Mucosa of gallbladder (tissue), 1 donor: ENCODE results near the gene JADE2. TPM values are rescaled to one million over a fixed set of nuclear protein-coding genes. Genes with fewer than 3 reads are reported as not detected.
A peak's percentile ranks its signal among the peaks of the same experiment; 100 is the strongest.
"Not testable (repeated sequence)": the region's sequence is repeated elsewhere in the genome, so short reads cannot be mapped to it uniquely, and the experiment has no call there.

ENCODE experiments used
- DNase-seq: peaks from one replicate; pipeline ENCODE4 v3.0.0-alpha.2; 2020; ENCODE audit warnings: low spot score
- total RNA-seq: library from RNA; stranded (reverse); gene quantifications from one replicate; pipeline ENCODE4 v1.2.1, GENCODE V29; 2021
- donor health status: DM: no; HTN: no; CAD: no.

Gene JADE2
- 83.1 TPM for total RNA-seq

DNA sequence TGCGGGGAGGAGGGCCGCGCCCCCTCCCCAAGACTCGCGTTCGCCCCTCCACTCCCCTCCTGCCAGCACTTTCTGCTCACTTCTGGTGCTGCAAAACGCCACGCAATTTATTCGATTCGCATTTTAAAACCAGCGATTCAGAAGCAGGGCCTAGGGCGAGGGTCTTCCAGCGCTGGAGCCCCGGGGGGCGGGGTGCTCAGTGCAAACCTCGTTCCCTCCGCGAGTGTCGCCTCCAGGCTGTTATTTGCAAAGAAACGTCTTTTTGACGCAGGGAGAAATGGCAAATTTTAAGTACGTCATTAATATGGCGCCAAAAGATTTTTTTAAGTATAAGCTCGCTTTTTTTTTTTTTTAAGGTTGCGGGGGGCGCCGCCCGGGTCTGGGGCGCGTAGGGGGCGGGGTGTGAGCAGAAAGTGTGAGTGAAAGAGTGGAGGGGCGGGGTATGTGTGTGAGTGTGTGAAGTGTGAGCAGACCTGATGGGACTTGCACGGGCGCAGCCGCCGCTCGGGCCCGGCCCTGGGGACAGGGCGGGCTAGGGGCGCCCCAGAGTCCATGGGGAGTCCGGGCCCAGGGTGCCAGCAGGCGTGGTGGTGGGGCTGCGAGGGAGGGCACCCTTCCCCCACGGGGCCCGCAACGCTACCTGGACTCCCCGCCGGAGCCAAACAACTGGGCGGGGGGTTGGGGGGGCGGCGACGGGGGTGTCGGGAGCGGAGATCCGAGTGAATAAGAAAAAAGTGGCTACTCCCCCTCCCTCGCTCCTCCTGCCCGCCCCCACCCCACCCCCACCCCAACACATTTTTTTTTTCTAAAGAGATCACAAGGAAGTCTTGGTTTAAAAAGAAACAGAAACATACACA lies at the start of gene JADE2:
Gene JADE2 (plus strand): TSS at position 845 of the 857 bp plus-strand sequence. CDS start 10,188 bp downstream, outside the sequence.
- DNase-seq, result peak; percentile 73

DNA sequence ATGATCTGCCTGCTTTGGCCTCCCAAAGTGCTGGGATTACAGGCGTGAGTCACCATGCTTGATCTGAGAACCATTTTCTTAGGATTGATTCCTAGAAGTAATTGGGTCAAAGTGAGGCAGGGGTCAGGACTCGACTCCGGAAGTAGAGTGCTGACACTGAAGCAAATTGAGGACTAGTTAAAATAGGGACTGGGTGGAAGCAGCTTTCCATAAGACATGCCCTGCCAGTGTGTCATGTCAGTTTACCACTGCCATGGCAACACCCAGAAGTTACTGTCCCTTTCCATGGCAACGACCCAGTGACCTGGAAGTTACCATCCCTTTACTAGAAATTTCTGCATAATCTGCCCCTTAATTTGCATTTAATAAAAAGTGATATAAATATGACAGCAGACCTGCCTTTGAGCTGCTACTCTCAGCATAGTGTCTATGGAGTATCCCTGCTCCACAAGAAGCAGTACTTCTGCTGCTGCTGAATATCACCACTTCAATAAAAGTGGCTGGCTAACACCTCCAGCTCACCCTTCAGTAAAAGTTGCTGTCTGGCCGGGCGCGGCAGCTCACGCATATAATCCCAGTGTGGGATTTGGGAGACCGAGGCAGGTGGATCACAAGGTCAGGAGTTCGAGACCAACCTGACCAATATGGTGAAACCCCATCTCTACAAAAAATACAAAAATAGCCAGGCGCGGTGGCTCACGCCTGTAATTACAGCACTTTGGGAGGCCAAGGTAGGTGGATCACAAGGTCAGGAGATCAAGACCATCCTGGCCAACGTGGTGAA lies 47.8 kb upstream of the JADE2 start:
- no peak for DNase-seq

DNA sequence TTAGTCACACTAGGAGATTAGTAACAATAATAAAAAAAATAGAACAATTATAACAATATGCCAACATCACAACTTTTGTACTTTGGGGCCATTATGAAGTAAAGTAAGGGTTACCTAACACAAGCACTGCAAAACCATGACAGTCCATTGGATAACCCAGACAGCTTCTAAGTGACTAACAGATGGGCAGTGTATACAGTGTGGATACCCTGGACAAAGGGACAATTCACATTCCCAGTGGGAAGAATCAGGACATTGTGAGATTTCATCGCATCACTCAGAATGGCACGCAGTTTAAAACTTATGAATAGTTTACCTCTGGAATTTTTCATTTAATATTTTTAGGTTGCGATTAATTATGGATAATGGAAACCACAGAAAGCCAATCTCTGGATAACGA lies 45.6 kb upstream of the JADE2 start:
- no peak for DNase-seq

DNA sequence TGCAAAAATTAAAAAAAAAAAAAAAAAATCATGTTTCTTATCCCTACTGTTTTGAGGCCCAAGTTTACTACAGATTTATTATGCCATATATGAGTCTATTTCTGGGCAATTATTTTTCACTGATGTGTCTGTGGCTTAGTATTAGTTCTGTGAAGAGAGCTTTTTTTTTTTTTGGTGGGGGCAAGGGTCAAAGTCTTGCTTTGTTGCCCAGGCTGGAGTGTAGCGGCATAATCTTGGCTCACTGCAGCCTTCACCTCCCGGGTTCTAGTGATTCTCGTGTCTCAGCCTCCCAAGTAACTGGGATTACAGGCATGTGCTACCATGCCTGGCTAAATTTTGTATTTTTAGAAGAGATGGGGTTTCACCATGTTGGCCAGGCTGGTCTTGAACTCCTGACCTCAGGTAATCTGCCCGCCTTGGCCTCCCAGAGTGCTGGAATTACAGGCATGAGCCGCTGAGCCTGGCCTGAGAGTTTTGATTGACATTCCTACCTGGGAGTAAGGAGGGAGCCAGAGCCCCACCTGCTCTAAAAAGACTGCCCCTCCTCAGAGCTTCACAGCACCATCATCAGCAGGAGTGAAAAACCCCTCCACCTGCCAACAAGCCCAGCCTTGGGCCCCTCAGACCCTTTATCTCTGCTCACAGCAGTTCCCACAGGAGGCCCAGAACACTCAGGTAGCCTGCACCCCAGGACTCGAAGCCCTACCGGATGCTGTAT lies 36.1 kb upstream of the JADE2 start:
- no peak for DNase-seq

DNA sequence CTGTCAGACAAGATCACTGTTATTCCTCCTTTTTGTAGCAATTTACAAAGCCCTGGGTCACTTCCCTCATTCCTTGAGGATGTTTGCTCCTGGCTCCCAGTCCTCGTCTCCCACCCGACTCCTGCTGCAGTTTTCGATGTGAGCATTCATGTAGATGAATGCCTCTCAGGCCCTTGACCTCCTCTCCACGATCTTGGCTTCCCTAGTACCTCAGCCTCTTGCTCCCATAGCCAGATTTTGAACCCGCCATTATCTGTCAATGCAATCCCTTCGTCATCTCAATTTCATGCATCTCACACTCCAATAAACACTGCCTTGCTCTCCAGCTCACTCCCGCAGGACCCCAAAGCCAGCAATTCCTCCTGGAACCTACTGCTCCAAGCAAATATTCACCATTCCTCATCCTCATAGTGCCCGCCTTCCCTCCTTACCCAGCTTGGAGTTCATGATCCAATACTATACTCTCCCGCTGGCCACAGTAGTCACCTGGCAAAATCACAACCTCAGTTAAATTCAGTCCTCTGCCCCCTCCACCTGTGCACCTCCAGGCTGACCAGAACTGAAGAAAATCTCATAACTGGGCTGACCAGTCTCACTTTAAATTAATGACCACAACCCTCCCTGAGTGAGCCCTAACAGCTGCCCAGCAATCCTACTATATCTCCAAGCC lies 35.1 kb upstream of the JADE2 start:
- DNase-seq, result no peak

DNA sequence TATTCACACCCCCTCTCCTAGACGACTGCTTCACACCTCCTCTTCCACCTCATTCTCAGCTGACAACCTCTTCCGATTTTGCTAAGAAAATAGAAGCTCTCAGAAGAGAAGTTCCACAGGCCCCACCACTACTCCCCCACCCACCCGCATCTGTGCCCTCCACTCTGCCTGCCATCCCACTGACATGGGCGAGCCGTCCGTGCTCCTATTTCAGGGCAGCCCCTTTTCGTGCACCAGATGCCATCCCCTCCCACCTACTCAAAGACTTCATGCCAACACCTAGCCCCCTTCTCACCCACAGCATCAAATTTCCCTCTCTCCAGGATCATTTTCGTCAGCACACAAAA lies 34.6 kb upstream of the JADE2 start:
- DNase-seq, result no peak

DNA sequence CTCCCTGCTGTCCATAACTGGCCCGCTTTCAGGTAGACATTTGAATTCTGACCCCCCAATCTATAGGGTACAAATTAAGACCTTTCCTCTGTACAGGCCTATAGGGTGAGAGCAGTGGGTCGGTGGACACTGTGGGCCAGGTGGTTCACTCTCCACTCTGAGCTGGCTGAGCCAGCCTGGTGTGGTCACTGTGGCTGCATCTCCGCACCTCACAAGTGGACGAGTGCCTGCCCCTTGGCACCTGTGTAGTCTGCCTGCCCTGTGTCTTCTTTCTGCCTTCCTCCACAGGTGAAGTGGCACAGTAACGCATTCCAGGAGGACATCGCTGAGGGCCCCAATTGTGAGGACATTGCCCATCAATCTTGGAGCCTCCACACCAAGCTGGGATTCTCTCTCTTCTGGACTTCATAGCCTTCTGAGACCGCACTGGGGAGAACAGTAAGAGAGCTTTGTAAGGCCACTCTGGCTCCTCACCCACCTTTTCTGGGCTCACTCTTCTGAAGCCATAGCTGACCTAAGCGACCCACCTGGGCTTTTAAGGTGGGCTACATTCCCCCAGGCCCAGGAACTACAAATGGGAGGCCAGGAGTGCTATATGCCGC lies 33.5 kb upstream of the JADE2 start:
- no peak for DNase-seq

DNA sequence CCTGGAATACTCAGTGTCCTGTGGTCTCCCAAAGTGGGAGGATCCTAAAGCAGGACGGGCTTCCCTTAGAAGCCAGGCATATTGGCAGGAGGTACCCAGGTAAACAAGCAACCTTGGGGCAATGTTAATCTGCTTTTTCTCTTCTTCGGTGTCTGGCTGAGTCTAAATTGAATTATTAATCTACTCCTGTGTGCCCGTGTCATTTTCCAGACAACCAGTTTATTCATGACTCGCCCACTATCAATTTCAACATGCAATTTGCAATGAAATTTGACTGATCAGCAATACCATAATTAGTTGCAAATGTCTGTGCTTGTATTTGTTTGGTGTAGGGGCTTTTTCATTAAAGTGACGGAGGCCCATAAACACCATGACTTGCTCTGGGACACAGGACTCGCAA lies 32.9 kb upstream of the JADE2 start:
- no peak for DNase-seq

DNA sequence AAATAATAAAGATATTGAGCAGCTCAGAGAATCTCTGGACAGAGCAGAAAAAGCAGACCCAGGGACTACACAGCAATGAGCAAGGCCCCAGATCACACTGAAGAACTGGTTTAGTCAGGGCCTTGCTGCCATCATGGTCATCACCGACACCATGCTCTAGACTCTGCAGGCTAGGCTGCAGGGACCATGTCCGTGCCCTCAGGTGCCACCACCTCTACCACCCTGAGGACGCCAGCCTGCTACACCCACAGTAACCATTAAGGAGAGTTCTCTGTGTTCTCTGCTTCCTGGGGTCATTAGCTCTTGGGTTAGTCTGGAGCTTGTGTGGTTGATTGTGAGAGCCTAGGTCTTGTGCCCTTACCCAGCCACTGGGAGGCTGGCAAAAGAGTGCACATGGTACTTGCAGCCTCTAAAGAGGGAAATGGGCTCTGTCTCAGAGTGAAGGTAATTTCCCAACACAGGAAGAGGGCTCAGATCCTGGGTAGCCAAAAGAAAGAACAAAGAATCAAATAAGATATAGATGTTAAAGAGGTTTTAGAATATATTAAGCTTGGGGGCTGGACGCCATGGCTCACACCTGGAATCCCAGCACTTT lies 31.9 kb upstream of the JADE2 start:
- no peak for DNase-seq

DNA sequence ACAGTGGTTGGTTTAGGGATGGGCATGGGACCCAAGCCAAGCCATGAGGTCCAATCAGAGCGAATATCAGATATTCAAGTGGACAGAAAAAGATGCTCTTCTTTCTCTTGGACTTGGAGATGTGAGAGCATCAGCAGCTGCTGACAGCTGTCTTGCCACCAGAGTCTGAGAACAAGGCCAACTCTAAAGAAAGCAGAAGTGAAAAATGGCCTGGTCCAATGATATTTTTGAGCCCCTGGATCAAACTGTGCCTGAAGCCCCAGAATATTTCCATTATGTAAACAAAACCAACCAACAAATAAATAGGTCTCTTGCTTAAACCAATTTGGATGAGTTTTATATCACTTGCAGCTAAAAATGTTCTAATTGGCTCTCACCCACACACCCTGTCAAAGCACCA lies 30.7 kb upstream of the JADE2 start:
- DNase-seq, result no peak

DNA sequence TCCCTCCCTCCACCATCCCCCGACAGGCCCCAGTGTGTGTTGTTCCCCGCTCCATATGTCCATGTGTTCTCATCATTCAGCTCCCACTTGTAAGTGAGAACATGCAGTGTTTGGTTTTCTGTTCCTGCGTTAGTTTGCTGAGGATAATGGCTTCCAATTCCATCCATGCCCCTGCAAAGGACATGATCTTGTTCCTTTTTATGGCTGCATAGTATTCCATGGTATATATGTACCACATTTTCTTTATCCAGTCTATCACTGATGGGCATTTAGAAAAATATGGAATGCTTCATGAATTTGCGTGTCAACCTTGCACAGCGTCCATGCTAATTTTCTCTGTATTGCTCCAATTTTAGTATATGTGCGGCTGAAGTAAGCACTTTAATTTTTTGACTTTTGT lies 25.6 kb upstream of the JADE2 start:
- DNase-seq, result not testable (repeated sequence)

DNA sequence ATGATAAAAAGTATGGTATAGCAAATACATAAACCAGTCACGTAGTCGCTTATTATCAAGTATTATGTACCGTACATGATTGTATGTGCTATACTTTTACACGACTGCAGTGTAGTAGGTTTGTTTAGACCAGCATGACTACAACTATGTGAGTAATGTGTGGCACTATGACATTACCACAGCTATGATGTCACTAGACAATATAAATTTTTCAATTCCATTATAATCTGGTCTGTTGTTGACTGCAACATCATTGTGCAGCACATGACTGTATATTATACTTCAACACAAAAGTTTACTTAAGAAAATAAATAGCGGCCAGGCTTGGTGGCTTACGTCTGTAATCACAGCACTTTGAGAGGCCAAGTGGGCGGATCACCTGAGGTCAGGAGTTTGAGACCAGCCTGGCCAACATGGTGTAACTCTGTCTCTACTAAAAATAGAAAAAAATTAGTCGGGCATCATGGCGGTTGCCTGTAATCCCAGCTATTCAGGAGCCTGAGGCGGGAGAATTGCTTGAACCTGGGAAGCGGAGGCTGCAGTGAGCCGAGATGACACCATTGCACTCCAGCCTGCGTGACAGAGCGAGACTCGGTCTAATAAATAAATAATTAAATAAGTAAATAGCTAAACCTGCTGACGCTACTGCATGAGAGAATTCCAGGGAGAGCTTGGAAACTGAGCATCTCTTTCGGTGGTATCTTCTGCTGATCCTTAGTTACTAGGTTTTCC lies 24.6 kb upstream of the JADE2 start:
- DNase-seq, result no peak

DNA sequence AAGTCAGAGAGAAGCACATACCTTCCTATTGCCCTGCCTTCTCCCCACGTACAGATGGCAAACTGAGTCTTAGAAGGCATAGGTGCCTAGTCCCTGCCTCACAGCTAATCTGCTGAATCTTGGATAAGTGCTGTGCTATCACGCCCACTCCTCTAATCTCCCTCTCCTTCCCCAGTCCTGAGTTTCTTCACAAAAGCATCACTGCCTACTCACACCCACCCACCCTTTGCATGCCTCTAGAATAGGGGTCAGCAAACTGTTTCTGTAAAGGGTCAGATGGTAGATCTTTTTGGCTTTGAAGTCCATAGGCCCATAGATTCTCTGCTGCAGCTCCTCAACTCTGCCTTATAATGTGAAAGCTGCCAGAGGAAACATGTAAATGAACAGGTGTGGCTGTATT lies 23.2 kb upstream of the JADE2 start:
- DNase-seq, result no peak

DNA sequence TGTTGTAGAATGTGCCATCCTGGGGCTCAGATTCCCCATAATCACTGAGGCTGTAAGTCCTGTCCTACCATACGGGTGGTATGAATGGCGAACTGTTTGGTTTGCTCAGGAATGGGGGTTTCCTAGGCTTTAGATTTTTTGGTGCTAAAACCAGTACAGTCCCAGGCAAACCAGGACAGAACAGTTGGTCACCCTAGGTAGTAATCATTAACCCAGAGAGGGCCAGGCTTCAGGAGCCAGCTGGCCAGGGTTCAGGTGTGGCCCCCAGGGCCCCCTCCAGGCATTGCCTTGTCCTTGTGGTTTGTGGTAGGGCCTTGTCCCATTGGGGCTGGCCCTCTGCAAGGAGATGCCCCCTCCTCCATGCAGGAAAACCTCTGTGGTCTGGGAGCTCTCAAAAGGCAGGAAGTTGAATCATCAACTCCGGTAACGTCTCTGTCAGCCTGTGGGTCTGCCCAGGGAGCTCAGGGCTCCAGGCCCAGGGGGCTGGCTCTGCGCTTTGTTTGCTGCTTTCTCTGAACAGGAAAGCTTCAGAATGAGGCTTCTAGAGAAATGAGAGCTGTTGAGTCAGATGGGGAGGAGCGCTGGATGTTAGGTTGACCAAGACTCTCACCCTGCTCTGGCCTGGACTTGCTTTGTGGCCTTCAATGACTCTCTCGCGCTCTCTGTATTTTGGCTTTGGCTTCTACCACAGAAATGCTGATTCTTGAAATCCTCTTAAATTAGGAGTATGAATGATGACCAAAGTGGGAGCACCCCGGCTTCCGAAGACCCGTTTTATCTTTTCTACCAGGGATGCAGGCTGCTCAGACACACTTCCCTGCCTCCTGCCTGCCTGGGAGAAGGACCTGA lies 22.2 kb upstream of the JADE2 start:
- peak; percentile 73 for DNase-seq

DNA sequence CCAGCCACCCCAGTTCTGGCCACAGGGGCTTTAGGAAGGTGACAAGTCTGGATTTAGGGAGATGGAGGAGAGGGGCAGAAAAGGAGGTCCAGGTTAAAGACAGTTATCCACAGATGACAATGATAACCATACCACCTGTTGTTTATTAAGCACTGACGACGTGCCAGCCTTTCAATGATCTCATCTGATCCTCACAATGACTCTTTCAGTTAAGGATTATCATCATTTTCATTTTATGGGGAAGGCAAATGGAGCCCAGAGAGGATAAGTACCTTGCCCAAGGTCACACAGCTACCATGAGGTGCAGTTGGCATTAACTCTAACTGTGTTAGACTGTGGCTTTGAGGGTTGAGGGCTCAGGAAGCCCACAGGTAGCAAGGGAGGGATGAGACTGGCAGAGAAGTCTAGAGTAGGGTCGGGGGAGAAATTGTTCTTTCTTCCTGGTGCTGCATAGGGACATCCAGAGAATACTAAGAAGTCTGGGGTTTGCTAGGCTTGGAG lies 21.5 kb upstream of the JADE2 start:
- no peak for DNase-seq

DNA sequence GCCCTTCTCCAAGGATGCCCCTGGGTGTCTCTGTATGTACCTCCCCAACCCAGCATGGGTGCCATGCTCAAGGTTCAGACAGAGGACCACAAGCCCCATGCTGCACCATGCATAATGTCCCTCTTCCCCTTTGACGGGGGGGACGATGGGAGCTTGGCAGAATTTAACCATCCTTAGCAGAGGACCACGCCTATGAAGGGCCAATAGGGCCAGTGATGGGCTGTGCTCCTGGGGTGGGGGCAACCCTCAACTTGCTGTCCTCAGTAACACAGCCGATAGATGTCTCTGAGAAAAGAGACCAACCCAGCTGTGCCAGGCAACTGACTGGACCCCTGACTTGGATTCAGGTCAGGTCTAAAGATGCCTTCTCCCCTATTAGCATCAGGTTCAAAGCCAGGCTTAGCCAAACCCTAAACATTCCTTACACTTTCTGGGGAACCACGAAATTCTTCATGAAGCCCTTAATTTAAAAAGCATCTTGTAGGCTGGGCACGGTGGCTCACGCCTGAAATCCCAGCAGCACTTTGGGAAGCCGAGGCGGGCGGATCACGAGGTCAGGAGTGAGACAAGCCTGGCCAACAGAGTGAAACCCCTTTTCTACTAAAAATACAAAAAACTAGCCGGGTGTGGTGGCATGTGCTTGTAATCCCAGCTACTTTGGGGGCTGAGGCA lies 20.7 kb upstream of the JADE2 start:
- no peak for DNase-seq

DNA sequence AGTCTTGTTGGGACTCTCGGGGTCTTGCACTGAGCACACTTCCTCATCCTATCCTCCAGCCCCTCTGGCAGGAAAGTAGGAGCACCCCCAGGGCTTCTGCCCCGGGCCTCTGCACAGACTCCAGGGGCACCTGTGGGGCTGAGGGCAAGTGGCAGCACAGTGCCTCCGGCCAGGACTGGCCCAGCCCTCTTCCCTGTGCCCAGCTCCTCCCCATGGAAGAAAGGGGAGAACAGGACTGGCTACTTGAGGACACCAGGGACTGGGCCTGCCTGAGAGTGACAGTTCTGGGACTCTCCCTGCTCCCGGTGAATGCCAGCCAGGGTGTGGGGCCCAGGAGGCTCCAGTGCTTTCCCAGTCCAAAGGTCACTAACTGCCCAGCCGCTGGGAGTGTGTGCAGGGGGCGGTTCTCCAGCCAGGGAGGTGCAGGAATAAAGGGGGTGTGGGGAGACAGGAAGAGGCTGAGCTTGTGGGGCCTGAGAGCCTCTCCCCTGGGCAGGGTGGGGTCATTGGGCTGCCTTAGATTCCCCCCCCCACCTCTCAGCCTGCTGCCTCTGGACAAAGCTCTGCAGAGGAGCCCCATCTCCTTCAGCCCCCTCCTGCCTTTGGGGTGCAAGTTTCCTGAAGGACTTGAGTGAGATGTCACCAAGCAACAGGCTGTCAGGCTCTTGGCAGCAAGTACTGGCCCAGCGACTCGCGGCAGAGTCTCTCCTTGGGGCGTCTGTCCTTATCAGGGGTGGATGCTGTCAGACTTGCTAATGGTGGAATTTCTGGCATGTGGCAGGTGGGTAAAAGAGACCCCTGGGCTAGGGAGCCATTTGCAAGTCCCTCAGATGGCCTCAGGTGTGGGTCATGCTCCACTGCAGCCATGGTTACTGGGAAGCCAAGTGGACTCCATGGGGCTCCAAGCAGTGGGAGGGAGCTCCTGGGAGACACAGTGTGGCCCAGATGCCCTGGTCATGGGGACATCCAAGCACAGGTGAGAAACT lies 19.1 kb upstream of the JADE2 start:
- DNase-seq, result peak; percentile 94
